ENCODE measurements around the gene PEAR1.

DNA sequence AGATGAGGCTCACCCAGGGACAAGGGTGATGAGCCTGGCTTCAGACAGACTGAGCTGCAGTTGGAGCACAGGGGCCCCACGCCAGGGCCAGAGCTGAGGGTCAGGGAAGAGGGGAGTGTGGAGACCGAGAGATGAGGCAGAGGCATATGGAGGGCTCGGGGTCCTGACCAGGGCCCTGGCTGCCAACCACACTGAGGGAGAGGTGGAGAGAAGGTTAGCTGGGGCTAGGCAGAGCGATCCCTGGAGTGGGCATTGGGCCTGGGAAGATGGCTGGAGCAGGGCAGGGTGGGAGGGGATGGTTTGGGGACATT is 8.0 kb downstream of the PEAR1 start:
- TF ChIP-seq, protein P1, sequence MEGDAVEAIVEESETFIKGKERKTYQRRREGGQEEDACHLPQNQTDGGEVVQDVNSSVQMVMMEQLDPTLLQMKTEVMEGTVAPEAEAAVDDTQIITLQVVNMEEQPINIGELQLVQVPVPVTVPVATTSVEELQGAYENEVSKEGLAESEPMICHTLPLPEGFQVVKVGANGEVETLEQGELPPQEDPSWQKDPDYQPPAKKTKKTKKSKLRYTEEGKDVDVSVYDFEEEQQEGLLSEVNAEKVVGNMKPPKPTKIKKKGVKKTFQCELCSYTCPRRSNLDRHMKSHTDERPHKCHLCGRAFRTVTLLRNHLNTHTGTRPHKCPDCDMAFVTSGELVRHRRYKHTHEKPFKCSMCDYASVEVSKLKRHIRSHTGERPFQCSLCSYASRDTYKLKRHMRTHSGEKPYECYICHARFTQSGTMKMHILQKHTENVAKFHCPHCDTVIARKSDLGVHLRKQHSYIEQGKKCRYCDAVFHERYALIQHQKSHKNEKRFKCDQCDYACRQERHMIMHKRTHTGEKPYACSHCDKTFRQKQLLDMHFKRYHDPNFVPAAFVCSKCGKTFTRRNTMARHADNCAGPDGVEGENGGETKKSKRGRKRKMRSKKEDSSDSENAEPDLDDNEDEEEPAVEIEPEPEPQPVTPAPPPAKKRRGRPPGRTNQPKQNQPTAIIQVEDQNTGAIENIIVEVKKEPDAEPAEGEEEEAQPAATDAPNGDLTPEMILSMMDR (IDR thresholded peaks at IDR 0.05): no peak
- no peak for TF ChIP-seq POLR2AphosphoS5 (IDR thresholded peaks at IDR 0.05)
- no peak for TF ChIP-seq POLR2A (IDR thresholded peaks at IDR 0.05)
